Mesothelial cell of epicardium (in vitro differentiated cells): ENCODE data around the gene SURF4. TPM values are rescaled to one million over a fixed set of nuclear protein-coding genes. Genes with fewer than 3 reads are reported as not detected.

Experiments used
- DNase-seq, 2 experiments: peaks; one replicate each; pipeline ENCODE4 v3.0.0; 2021; ENCODE audit warnings: low spot score in 2 of 2; ENCODE audit not compliant: unreplicated experiment in 2 of 2
- H3K27ac Mint-ChIP-seq: 2 replicates; pipeline ENCODE4 v1.8.0; 2021; ENCODE audit warnings: mixed read lengths
- H3K27me3 Mint-ChIP-seq: 2 replicates; pipeline ENCODE4 v1.8.0; 2021; ENCODE audit warnings: low read depth, mixed read lengths
- H3K36me3 Mint-ChIP-seq: 2 replicates; pipeline ENCODE4 v1.8.0; 2021; ENCODE audit warnings: mixed read lengths
- H3K4me1 Mint-ChIP-seq: 2 replicates; pipeline ENCODE4 v1.8.0; 2021; ENCODE audit warnings: mixed read lengths
- H3K4me3 Mint-ChIP-seq: 2 replicates; pipeline ENCODE4 v1.8.0; 2021; ENCODE audit warnings: mild to moderate bottlenecking, moderate library complexity, mixed read lengths
- H3K9me3 Mint-ChIP-seq: 2 replicates; pipeline ENCODE4 v1.8.0; 2021; ENCODE audit warnings: mixed read lengths
- total RNA-seq: library from RNA; stranded (reverse); gene quantifications from 3 replicates; pipeline ENCODE4 v1.2.1, GENCODE V29; 2021
- TF ChIP-seq, protein P1 (sequence below): fragments of 200-600 bp; sonication (generic); IDR thresholded peaks from one replicate; pipeline ENCODE4 v1.5.0; 2021; ENCODE audit warnings: antibody characterized with exemption; ENCODE audit not compliant: unreplicated experiment

SURF4 gene
- total RNA-seq, 1 donor from 2014 or later, result 147 TPM

DNA sequence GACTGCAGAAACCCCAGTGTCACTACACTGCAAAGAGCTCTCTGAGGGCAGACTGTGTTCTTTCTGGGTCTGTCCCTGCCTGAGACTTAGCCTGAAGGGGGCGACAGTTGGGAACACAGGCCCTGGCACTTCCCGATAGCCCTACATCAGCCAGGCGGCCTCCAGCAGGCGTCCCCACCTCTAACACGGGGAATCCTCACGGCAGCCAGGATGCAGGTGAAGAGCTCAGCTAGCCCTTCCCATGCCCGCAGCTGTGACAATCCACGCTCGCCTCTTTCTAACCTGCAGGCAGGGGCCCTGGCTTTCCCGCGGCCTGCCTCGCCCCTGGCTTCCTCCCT, 33.8 kb downstream of the SURF4 start:
- Mint-ChIP-seq H3K36me3 (peaks cover 9% of the 10 kb centered on the region), H3K9me3 (no peaks in the 10 kb centered on the region), H3K4me3 (no peak overlapping the region), H3K4me1 (peaks cover 8% of the 10 kb centered on the region), H3K27ac (no peak overlapping the region), H3K27me3 (no peaks in the 10 kb centered on the region)
- DNase-seq, result no peak
- TF ChIP-seq, protein P1, sequence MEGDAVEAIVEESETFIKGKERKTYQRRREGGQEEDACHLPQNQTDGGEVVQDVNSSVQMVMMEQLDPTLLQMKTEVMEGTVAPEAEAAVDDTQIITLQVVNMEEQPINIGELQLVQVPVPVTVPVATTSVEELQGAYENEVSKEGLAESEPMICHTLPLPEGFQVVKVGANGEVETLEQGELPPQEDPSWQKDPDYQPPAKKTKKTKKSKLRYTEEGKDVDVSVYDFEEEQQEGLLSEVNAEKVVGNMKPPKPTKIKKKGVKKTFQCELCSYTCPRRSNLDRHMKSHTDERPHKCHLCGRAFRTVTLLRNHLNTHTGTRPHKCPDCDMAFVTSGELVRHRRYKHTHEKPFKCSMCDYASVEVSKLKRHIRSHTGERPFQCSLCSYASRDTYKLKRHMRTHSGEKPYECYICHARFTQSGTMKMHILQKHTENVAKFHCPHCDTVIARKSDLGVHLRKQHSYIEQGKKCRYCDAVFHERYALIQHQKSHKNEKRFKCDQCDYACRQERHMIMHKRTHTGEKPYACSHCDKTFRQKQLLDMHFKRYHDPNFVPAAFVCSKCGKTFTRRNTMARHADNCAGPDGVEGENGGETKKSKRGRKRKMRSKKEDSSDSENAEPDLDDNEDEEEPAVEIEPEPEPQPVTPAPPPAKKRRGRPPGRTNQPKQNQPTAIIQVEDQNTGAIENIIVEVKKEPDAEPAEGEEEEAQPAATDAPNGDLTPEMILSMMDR, result no peak

DNA sequence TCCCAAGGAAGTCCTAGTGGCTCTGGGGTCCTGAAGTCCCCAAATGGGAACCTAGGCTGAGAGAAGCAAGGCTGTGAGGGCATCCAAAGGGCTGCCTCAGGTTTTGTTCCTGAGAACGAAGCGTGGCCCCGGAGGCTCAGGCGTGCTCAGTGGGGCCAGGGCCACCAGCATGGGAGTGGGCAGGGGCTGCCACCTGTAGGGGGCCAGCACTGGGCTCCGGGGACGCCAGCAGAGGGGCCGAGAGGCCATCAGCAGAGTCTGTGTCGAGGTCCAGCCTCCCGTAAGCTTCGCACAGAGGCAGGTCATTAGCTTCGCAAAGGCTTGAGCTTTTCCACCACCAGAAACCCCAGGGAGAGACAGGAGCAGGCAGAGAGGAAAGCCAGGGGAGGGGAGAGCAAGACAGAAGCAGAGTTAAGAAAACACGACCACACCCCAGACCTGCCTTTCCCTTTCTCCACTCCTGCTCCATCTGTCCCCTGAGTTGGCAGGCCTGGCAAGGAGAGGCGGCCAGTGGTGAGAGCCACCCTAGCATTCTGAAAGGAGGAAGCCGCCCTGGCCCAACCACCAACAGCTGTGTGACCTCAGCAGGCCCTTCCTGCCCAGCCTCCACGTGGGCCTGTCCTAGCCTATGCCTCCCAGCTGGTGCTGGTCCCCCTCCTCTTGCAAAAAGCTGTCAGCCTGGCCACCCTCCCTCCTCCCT, 34.3 kb downstream of the SURF4 start:
- Mint-ChIP-seq H3K4me1 (peaks cover 3% of the 10 kb centered on the region), H3K27ac (no peak overlapping the region), H3K36me3 (peaks cover 9% of the 10 kb centered on the region), H3K4me3 (no peak overlapping the region), H3K9me3 (no peaks in the 10 kb centered on the region), H3K27me3 (no peaks in the 10 kb centered on the region)
- TF ChIP-seq, protein P1, result no peak
- DNase-seq, result no peak

DNA sequence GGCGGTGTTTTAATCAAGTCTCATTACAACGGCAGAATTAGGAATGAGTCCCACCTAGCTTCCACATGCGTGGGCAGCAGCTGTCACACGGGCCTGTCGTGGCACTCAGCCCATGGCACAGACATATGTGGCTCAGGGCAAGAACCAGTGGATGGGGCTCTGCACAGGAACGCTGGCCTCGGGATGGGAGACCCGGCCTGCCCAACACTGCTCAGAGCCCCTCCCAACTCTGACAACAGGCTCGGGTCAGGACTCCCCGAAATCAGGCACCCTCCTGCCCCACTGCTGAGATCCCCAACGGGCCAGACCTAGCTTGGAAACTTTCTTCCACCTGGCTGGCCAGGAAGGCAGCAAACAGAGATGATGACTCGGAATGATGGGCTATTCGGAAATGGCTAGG, 34.9 kb downstream of the SURF4 start:
- H3K4me3 Mint-ChIP-seq, result no peak overlapping the region
- H3K9me3 Mint-ChIP-seq, result no peaks in the 10 kb centered on the region
- no peaks in the 10 kb centered on the region for H3K27me3 Mint-ChIP-seq
- no peak for DNase-seq
- no peak overlapping the region for H3K27ac Mint-ChIP-seq
- H3K4me1 Mint-ChIP-seq, result no peaks in the 10 kb centered on the region
- H3K36me3 Mint-ChIP-seq, result peaks cover 9% of the 10 kb centered on the region
- TF ChIP-seq, protein P1, result no peak

DNA sequence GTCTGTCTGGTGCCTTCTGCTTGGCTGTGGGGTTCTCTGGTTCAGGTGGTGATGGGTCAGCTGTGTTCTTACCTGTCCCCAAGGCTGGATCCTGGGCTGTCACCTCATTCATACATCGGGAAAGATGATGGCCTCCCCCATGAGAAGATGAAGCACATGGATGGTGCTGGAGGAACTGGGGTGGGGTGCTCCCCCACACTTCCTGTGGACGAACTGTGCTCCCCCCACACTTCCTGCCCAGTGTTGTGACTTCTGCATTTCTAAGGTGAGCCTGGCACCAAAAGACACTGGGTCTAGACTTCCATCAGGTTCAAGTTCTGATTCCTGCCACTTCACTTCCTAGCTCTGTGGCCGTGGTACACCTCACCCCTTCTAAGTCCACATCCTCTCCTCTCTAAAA, 35.6 kb downstream of the SURF4 start:
- TF ChIP-seq, protein P1, result no peak
- Mint-ChIP-seq H3K36me3 (peaks cover 9% of the 10 kb centered on the region), H3K4me3 (no peak overlapping the region), H3K9me3 (no peaks in the 10 kb centered on the region), H3K27ac (no peak overlapping the region), H3K4me1 (peaks cover 2% of the 10 kb centered on the region), H3K27me3 (no peaks in the 10 kb centered on the region)
- no peak for DNase-seq

DNA sequence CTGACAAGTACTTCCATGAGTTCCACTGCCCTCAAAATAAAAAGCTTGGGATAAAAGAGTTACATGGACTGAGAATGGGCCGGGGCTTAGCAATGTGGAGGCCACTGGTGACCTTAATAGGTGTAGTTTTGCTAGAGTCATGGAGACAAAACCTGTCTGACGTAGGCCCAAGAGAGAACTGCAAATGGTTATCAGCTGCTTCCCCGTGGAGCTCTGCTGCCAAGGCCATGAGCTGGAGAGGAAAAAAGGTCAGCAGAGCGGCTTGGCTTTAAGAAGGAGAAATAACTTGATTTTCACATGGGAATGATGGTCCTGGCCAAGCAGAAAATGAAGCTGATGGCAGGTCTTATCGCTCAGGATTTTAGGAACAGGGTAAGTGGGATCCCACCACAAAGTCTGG, 36.2 kb downstream of the SURF4 start:
- no peak overlapping the region for H3K4me3 Mint-ChIP-seq
- no peak overlapping the region for H3K27ac Mint-ChIP-seq
- TF ChIP-seq, protein P1, result no peak
- no peaks in the 10 kb centered on the region for H3K27me3 Mint-ChIP-seq
- peaks cover 6% of the 10 kb centered on the region for H3K4me1 Mint-ChIP-seq
- DNase-seq, result no peak
- H3K9me3 Mint-ChIP-seq, result no peaks in the 10 kb centered on the region
- peaks cover 9% of the 10 kb centered on the region for H3K36me3 Mint-ChIP-seq
